HepG2 (cell line): Measurements from ENCODE around the gene RFC2. TPM values are rescaled to one million over a fixed set of nuclear protein-coding genes. Genes with fewer than 3 reads are reported as not detected.

Experiments used
- GLI4 ChIP-seq: sonication (generic); formaldehyde crosslinking; IDR thresholded peaks from 2 replicates; pipeline ENCODE4 v1.5.1; 2020; ENCODE audit warnings: missing genetic modification reagents, mild to moderate bottlenecking, moderate library complexity, borderline replicate concordance
- NFKBIZ ChIP-seq: IDR thresholded peaks from 2 replicates; pipeline ENCODE4 v1.6.1; 2018; ENCODE audit warnings: missing genetic modification reagents, missing compliant biosample characterization
- RNF2 ChIP-seq: fragments of 450-650 bp; conservative IDR thresholded peaks from 2 replicates; pipeline ENCODE4 v1.6.1; 2016; ENCODE audit warnings: low read depth
- RXRB ChIP-seq: IDR thresholded peaks from 2 replicates; pipeline ENCODE4 v1.6.1; 2016; ENCODE audit warnings: borderline replicate concordance, missing genetic modification reagents, missing compliant biosample characterization
- SP4 ChIP-seq: sonication (generic); formaldehyde crosslinking; IDR thresholded peaks from 2 replicates; pipeline ENCODE4 v1.8.1; 2023; ENCODE audit warnings: mild to moderate bottlenecking, missing genetic modification reagents
- TAF1 ChIP-seq: sonication (generic); formaldehyde crosslinking; IDR thresholded peaks from 2 replicates; pipeline ENCODE4 v1.4.0; 2020; ENCODE audit warnings: missing genetic modification reagents
- ZBTB7B ChIP-seq: sonication (generic); formaldehyde crosslinking; IDR thresholded peaks from 2 replicates; pipeline ENCODE4 v1.4.0; 2020; ENCODE audit warnings: missing genetic modification reagents
- ZFP82 ChIP-seq: sonication (generic); formaldehyde crosslinking; IDR thresholded peaks from 2 replicates; pipeline ENCODE4 v1.5.1; 2020; ENCODE audit warnings: mild to moderate bottlenecking, missing genetic modification reagents, borderline replicate concordance
- ZNF547 ChIP-seq: sonication (generic); formaldehyde crosslinking; IDR thresholded peaks from 2 replicates; pipeline ENCODE4 v1.5.1; 2020; ENCODE audit warnings: mild to moderate bottlenecking, missing genetic modification reagents
- ZNF589 ChIP-seq: sonication (generic); formaldehyde crosslinking; conservative IDR thresholded peaks from 2 replicates; pipeline ENCODE4 v1.8.0; 2022; ENCODE audit warnings: mild to moderate bottlenecking, moderate library complexity, missing genetic modification reagents
- ZNF724P ChIP-seq: sonication (generic); formaldehyde crosslinking; IDR thresholded peaks from 2 replicates; pipeline ENCODE4 v1.8.0; 2022; ENCODE audit warnings: missing genetic modification reagents, borderline replicate concordance
- ZNF879 ChIP-seq: sonication (generic); formaldehyde crosslinking; IDR thresholded peaks from 2 replicates; pipeline ENCODE4 v1.8.1; 2023; ENCODE audit warnings: missing genetic modification reagents
- ZNF883 ChIP-seq: sonication (generic); formaldehyde crosslinking; IDR thresholded peaks from 2 replicates; pipeline ENCODE4 v1.5.1; 2020; ENCODE audit warnings: mild to moderate bottlenecking, missing genetic modification reagents; ENCODE audit errors: not compliant biosample characterization
- polyA plus RNA-seq, 8 experiments: library from polyadenylated mRNA; depleted of rRNA in 3 of 8; stranded (reverse) in 7 of 8; unstranded in 1 of 8; fragments of >200 nt; fragmentation: Illumina TruSeq in 4 of 8; extraction: Trizol in 4 of 8; gene quantifications; 2 replicates each; pipeline versions ENCODE4 v1.2.1 to v1.2.3, GENCODE V29; 2011 to 2016; ENCODE audit warnings: low read depth in 4 of 8, missing spikeins in 1 of 8, mixed read lengths in 1 of 8; ENCODE audit not compliant: insufficient read depth in 1 of 8
- total RNA-seq, 5 experiments: library from RNA; depleted of rRNA; stranded (reverse); fragments of >200 nt; fragmentation: Illumina TruSeq; extraction: Trizol; gene quantifications; 2 replicates each; pipeline ENCODE4 v1.2.3, GENCODE V29; 2016; ENCODE audit warnings: low read depth in 1 of 5
- TF ChIP-seq, protein P1 (sequence below): IDR thresholded peaks from 2 replicates; pipeline ENCODE4 v1.6.1; 2016; ENCODE audit warnings: mild to moderate bottlenecking
- TF ChIP-seq, protein P2 (sequence below): sonication (generic); formaldehyde crosslinking; IDR thresholded peaks from 2 replicates; pipeline ENCODE4 v1.4.0; 2020; ENCODE audit warnings: mild to moderate bottlenecking, missing genetic modification reagents
- TF ChIP-seq, protein P3 (sequence below): sonication (generic); formaldehyde crosslinking; IDR thresholded peaks from 2 replicates; pipeline ENCODE4 v1.4.0; 2020; ENCODE audit warnings: missing genetic modification reagents, borderline replicate concordance
- TF ChIP-seq, protein P4 (sequence below): IDR thresholded peaks from 2 replicates; pipeline ENCODE4 v1.6.1; 2012; ENCODE audit warnings: low read depth, low read length, improper control_type of control experiment
- TF ChIP-seq, protein P5 (sequence below): sonication (generic); formaldehyde crosslinking; IDR thresholded peaks from 2 replicates; pipeline ENCODE4 v1.4.0; 2020; ENCODE audit warnings: missing genetic modification reagents, borderline replicate concordance
- TF ChIP-seq, protein P6 (sequence below): sonication (generic); formaldehyde crosslinking; IDR thresholded peaks from 2 replicates; pipeline ENCODE4 v1.8.1; 2023; ENCODE audit warnings: mild to moderate bottlenecking, missing genetic modification reagents

The RFC2 gene
- total and polyA plus RNA-seq, 2 of the 13 experiments (the other 11 are each of a cell fraction or from before 2014, with no cell fraction given) = 14.6 to 43.5 TPM

DNA sequence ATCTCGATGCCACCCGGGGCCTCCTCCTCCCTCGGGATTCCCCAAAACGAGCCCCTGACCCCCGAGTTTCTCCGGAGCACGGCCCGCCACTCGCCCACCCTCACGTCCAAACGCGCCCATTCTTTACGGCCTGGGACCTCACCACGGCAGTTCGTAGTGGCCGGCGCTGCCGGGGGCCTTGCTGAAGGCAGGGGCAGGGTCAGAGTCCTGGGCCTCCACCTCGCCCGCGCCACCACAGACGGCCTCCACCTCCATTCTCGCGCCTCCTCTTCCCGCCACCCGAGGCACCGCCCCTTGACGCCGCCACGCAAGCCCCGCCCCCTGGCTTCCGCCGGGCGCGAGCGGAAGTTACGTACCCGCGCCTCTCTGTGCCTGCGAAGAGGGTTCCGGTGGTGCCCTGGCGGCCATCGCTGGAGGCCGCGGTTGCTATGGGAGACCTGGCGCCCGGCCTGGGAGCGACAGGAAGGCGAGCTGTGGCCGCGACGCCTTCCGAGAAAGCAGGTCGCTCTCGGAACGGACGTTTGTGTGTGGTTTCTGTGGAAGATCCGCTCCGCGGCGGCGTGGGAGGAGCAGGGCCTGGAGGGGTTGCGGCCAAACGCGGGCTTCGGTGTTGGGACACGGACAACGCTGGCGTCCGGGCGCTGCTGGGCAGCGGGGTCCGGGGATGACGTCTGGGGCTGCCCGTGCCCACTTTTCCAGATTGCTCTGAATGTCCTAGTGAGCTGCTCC is at the start of gene RFC2 (continued):
- TF ChIP-seq RXRB (CRISPR knock-in tag) (peak; percentile 71), ZNF879 (CRISPR knock-in tag) (no peak), ZNF724P (no peak; the same call in 1 of the 2 replicates), ZFP82 (CRISPR knock-in tag) (no peak), ZNF883 (peak; percentile 84), RNF2 (no peak; the same call in 1 of the 2 replicates), GLI4 (no peak), ZNF547 (CRISPR knock-in tag) (peak; percentile 86; the same call in 1 of the 2 replicates), TAF1 (CRISPR knock-in tag) (peak; percentile 81; the same call in 1 of the 2 replicates), ZBTB7B (CRISPR knock-in tag) (peak; percentile 27; the same call in 1 of the 2 replicates), NFKBIZ (CRISPR knock-in tag) (peak; percentile 84; the same call in 1 of the 2 replicates), SP4 (CRISPR knock-in tag) (peak; percentile 96), ZNF589 (CRISPR knock-in tag) (peak; percentile 79; the same call in 1 of the 2 replicates)
- TF ChIP-seq, protein P1, sequence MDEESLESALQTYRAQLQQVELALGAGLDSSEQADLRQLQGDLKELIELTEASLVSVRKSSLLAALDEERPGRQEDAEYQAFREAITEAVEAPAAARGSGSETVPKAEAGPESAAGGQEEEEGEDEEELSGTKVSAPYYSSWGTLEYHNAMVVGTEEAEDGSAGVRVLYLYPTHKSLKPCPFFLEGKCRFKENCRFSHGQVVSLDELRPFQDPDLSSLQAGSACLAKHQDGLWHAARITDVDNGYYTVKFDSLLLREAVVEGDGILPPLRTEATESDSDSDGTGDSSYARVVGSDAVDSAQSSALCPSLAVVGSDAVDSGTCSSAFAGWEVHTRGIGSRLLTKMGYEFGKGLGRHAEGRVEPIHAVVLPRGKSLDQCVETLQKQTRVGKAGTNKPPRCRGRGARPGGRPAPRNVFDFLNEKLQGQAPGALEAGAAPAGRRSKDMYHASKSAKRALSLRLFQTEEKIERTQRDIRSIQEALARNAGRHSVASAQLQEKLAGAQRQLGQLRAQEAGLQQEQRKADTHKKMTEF (CRISPR knock-in tag) = peak; percentile 74
- TF ChIP-seq, protein P2, sequence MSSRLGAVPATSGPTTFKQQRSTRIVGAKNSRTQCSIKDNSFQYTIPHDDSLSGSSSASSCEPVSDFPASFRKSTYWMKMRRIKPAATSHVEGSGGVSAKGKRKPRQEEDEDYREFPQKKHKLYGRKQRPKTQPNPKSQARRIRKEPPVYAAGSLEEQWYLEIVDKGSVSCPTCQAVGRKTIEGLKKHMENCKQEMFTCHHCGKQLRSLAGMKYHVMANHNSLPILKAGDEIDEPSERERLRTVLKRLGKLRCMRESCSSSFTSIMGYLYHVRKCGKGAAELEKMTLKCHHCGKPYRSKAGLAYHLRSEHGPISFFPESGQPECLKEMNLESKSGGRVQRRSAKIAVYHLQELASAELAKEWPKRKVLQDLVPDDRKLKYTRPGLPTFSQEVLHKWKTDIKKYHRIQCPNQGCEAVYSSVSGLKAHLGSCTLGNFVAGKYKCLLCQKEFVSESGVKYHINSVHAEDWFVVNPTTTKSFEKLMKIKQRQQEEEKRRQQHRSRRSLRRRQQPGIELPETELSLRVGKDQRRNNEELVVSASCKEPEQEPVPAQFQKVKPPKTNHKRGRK (CRISPR knock-in tag) = 0 out of 2 replicates have a peak, but pooled peaks have one; percentile 38
- TF ChIP-seq, protein P3, sequence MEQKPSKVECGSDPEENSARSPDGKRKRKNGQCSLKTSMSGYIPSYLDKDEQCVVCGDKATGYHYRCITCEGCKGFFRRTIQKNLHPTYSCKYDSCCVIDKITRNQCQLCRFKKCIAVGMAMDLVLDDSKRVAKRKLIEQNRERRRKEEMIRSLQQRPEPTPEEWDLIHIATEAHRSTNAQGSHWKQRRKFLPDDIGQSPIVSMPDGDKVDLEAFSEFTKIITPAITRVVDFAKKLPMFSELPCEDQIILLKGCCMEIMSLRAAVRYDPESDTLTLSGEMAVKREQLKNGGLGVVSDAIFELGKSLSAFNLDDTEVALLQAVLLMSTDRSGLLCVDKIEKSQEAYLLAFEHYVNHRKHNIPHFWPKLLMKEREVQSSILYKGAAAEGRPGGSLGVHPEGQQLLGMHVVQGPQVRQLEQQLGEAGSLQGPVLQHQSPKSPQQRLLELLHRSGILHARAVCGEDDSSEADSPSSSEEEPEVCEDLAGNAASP (CRISPR knock-in tag) = 0 out of 2 replicates have a peak, but pooled peaks have one; percentile 30
- TF ChIP-seq, protein P4, sequence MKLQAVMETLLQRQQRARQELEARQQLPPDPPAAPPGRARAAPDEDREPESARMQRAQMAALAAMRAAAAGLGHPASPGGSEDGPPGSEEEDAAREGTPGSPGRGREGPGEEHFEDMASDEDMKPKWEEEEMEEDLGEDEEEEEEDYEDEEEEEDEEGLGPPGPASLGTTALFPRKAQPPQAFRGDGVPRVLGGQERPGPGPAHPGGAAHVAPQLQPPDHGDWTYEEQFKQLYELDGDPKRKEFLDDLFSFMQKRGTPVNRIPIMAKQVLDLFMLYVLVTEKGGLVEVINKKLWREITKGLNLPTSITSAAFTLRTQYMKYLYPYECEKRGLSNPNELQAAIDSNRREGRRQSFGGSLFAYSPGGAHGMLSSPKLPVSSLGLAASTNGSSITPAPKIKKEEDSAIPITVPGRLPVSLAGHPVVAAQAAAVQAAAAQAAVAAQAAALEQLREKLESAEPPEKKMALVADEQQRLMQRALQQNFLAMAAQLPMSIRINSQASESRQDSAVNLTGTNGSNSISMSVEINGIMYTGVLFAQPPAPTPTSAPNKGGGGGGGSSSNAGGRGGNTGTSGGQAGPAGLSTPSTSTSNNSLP = no peak
- TF ChIP-seq, protein P5, sequence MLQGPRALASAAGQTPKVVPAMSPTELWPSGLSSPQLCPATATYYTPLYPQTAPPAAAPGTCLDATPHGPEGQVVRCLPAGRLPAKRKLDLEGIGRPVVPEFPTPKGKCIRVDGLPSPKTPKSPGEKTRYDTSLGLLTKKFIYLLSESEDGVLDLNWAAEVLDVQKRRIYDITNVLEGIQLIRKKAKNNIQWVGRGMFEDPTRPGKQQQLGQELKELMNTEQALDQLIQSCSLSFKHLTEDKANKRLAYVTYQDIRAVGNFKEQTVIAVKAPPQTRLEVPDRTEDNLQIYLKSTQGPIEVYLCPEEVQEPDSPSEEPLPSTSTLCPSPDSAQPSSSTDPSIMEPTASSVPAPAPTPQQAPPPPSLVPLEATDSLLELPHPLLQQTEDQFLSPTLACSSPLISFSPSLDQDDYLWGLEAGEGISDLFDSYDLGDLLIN (CRISPR knock-in tag) = peak; percentile 51; the same call in 1 of the 2 replicates
- TF ChIP-seq, protein P6, sequence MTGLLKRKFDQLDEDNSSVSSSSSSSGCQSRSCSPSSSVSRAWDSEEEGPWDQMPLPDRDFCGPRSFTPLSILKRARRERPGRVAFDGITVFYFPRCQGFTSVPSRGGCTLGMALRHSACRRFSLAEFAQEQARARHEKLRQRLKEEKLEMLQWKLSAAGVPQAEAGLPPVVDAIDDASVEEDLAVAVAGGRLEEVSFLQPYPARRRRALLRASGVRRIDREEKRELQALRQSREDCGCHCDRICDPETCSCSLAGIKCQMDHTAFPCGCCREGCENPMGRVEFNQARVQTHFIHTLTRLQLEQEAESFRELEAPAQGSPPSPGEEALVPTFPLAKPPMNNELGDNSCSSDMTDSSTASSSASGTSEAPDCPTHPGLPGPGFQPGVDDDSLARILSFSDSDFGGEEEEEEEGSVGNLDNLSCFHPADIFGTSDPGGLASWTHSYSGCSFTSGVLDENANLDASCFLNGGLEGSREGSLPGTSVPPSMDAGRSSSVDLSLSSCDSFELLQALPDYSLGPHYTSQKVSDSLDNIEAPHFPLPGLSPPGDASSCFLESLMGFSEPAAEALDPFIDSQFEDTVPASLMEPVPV (CRISPR knock-in tag) = peak; percentile 79; the same call in 1 of the 2 replicates
